Putamen (tissue), 1 donor: ENCODE results near the gene ADA.
"Not testable (repeated sequence)": the region's sequence is repeated elsewhere in the genome, so short reads cannot be mapped to it uniquely, and the experiment has no call there.

Experiments used
- DNase-seq: peaks from one replicate; pipeline ENCODE4 v3.0.0-alpha.2; 2016; ENCODE audit warnings: low spot score

ADA gene

GRCh38 chr20:44678990-44679611 lies 27.6 kb upstream of the ADA start:
- DNase-seq, result no peak

DNA sequence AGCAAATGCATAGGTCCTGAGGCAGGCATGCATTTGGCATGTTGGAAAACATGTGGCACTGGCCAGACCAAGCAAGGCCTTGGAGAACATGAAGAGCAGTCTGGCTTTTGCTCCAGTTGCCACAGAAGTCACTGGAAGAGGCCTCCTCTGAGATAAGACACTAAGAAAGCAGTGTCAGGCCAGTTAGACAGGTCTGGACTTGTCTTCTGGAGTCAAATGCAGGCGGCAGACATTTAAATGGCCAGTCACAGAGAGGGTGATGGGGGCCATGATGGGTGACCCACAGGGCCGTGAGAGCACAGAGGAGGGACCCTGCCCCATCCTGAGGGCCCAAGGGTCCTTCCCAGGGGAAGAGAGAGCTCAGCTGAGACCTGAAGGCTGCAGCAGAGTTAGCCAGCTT lies 26.7 kb upstream of the ADA start:
- DNase-seq, result no peak

GRCh38 chr20:44672318-44672902 lies 20.9 kb upstream of the ADA start:
- DNase-seq, result not testable (repeated sequence)

DNA sequence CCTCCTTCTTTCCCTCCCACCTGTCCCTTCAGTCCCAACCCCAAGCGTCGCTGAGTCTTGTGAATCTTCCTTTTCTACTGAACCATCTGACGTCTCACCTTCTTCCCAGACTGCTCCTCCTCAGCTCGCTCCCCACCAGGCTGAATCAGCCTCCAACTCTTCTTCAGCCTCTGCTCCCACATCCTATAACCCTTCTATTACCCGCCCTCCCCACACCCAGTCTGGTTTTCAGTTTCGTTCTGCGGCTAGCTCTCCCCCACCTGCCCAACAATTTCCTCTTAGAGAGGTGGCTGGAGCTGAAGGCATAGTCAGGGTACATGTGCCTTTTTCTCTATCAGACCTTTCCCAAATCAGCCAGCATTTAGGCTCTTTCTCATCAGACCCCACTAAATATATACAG lies 20.0 kb upstream of the ADA start:
- DNase-seq, result not testable (repeated sequence)

DNA sequence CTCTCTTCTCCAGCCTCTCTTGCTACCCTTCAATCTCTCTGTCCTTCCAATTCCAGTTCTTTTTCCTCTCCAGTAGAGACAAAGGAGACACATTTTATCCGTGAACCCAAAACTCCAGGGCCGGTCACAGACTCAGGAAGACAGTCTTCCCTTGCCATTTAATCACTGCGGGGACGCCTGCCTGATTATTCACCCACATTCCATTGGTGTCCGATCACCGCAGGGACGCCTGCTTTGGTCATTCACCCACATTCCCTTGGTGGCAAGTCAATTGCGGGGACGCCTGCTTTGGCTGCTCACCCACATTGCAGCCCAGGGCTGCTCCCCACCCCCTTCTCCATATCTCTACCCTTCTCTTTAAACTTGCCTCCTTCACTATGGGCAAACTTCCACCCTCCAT lies 19.4 kb upstream of the ADA start:
- DNase-seq, result not testable (repeated sequence)

DNA sequence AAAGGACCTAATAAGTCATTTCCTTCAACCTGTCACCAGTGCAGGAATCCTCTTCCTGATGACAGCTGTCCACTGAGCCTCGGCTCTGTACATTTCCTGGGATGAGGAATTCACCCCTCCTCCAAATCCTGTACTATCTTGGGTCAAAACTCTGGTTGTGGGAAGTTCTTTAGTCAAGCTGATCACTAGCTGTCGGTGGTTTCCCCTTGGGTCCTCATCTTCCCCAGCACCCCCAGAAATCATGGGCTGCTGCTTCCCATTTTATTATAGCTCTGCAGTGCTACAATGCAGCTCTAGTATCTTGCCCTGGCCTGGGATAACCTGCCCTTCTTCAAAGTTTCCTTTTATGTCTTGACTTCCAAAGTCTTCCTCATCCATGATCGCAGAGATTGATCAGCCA lies 14.6 kb upstream of the ADA start:
- no peak for DNase-seq

- DNase-seq, result no peak
Measured at GRCh38 chr20:44664131-44664530, 12.6 kb upstream of the ADA start.

- DNase-seq, result no peak
Measured at GRCh38 chr20:44662261-44662660, 10.8 kb upstream of the ADA start.

GRCh38 chr20:44660581-44660980 lies 9.1 kb upstream of the ADA start:
- DNase-seq, result no peak

- no peak for DNase-seq
Measured at GRCh38 chr20:44659931-44660330, 8.4 kb upstream of the ADA start.

DNA sequence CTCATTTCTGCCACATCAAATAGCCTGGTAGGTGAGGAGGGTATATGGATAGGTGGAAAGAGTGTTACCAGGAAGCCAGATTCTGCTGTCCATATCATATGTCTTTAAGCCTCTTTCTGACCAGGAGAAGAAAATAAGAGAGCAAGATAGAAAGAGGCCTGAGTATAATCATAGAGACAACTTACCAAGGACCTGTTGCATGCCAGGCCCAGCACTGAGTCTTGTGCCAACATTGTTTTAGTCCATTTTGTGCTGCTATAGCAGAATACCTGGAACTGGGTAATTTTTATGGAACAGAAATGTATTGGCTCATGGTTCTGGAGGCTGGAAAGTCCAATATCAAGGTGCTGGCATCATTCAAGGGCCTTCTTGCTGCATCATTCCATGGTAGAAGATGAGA lies 7.3 kb upstream of the ADA start:
- DNase-seq, result no peak

- no peak for DNase-seq
Measured at GRCh38 chr20:44657875-44658274, 6.4 kb upstream of the ADA start.

DNA sequence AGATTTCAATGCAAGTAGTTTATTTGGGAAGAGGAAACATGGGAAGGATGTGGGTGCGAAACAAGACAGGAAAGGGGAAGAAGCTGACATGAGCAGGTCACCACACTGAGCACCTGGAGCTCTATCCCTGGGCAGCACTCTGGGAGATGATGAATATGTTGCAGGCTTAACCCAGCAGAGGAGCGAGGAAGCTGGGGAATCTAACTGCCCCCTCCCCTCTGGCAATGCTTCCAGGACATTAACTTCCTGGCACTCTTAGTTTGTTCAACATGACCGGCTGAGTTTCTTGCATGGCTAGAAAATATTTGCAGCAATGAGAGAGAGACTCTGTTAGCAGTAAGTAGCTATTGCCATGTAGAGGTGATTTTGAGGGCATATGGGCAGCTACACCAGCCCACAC lies 4.9 kb upstream of the ADA start:
- DNase-seq, result no peak

GRCh38 chr20:44654210-44654609 lies 2.7 kb upstream of the ADA start:
- not testable (repeated sequence) for DNase-seq

DNA sequence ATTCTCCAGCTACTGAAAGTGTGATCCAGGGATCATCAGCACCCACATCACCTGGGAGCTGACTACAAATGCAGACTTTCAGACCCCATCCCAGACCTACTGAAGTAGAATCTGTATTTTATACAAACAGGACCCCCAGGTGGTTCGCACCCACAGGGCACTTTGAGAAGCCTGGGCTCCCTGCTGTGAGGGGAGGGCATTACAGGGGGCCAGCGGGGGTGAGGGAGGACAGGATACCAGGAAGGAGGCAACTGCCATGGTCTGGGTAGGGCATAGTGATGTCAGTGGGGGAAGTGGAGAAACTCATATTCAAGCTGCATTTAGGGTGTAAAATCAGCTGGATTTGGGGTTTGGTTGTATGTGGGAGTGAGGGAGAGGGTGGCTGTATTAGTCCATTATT lies 2.0 kb upstream of the ADA start:
- DNase-seq, result no peak

- DNase-seq, result no peak
Measured at GRCh38 chr20:44651434-44651683, 140 bp downstream of the ADA start.

DNA sequence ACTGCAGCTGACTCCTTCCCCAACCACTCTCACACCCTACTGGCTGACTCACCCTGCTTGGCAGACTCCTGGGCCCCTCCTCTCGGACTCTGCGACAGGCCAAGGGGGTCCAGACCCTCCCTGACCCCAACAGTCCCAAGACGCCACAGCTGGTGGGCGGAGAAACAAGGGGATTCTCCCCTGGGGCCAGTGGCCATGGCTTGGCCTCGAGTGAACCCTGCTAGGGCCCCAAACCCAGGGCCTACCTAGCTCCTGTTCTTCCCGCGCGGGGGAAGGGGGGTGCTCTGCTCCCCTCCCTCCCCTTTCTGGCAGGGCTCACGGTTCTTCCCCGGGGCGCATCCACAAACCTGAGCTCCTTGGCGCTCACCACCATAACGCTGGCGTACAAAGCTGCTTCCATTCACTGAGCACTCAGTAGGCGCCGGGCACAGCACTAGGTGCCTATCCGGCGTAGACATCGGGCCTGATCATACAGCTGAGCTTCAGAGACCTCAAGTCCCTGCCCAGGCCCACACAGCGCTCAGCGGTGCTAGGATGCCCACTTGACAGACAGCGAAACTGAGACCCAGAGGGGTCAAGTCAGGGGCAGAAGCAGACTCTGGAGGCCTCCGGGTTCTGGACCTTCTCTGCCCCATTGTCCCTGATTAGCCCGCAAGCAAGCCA lies 597 bp downstream of the ADA start:
- DNase-seq, result no peak

GRCh38 chr20:44649976-44650375 lies 1.5 kb downstream of the ADA start:
- DNase-seq, result no peak

DNA sequence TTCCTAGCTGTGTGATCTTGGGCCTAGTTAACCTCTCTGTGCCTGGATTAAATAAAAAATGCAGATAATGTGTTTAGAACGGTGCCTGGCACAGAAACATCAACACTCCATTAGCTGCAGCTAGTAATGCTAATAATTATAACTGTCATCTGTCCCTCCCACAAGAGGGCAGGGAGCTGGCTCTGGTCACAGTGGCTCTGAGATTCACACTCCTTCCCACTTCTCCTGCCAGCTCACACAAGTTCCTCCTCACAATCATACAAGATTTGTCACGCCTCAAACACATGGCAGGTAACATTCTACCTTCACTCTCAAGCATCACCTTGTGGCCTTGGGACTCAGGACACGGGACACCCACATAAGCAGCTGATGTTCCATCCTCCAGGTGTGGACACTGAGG lies 2.4 kb downstream of the ADA start:
- DNase-seq, result no peak

GRCh38 chr20:44648579-44648978 lies 2.9 kb downstream of the ADA start:
- DNase-seq, result no peak

DNA sequence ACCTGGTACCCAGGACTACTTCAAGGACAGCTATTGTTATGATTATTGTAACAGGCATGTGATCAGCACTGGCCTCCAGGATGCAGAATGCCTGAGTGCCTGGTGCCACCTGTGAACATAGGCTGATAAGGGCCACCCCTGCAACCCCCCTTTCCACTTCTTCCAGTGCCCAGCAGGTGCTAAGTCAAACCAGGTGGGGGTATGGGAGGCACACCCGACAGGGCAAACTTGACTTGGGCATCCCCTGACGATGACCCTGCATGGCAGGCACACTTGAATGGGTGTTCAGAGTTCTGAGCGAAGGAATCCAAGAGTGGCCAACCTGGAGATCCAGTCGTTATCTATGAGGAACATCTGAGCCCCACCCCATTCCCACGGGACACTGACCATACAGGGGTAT lies 3.4 kb downstream of the ADA start:
- DNase-seq, result no peak

DNA sequence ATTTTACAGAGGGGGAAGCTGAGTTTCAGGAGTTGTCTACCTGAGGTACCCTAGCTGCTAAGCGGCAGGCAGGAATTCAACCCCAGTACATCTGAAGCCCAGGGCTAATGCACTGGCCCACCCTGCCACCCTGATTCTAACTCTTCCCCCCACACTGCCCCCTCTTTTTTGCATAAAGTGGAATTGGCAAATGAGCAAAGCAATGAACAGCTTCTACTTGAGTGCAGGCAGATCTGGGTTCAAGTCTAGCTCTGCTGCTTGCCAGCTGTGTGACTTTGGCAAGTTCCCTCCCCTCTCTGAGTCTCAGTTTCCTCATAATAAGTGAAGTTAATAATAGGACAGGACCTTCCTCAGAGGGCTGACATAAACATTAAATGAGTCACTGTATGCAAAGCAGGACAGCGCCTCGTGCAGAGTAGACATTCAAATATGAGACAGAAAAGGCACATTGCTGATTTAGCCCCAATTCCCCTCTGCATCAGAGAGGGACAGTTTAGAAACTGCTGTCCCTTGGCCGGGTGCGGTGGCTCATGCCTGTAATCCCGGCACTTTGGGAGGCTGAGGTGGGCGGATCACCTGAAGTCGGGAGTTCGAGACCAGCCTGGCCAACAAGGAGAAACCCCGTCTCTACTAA lies 4.7 kb downstream of the ADA start:
- no peak for DNase-seq

DNA sequence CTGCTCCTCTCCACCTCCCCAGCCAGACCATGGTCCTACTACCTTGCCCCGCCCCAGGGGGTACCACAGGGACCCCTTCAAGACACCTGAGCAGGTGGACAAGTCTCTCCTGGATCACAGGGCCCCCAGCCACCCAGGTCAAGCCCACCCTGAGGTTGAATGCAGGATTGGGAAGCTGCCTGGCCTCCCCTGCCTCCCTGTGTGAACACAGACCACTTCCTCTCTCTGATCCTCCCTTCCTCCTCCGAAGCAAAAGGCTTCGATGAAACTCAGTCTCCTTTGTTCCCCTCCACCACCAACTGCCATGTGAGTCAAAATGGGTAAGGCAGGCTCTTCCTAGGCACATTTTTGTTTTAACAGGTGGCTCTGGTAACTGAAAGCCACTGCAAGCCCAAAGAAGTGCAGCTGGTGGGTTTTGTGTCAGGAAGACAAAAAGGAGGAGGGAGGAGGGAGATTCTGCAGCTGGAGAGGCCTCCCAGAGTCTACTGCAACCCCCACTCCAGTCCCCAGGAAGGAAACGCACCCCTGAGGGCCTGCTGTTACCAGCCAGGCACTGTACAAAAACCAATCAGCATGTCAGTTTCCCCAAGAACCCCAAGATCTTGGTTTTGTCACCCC lies 5.4 kb downstream of the ADA start:
- no peak for DNase-seq
